AG04449 (cell line): ENCODE results near the gene NEU3.

ENCODE experiments used
- CTCF ChIA-PET: fragments of 350-600 bp; formaldehyde crosslinking; extraction: SDS; loops from one replicate; lab custom pipeline; 2021; ENCODE audit warnings: antibody characterized with exemption; lab: Yijun Ruan, JAX
- POLR2A ChIA-PET: fragments of 400-600, 350-600 bp; formaldehyde crosslinking; extraction: SDS; loops from one replicate; lab custom pipeline; 2020; ENCODE audit warnings: antibody characterized with exemption, inconsistent platforms; lab: Yijun Ruan, JAX
- DNase-seq: peaks from one replicate; pipeline ENCODE4 v3.0.0-alpha.2; 2010; ENCODE audit warnings: low read depth, low spot score
- H3K4me3 ChIP-seq: 2 replicates; pipeline ENCODE4 v1.5.1; 2011; ENCODE audit warnings: low read depth, mild to moderate bottlenecking, control low read depth, low read length
- TF ChIP-seq, protein P1 (sequence below): IDR thresholded peaks from one replicate; pipeline ENCODE4 v1.5.1; 2011; ENCODE audit warnings: mild to moderate bottlenecking, moderate library complexity, low read length, control low read depth, inconsistent platforms; ENCODE audit not compliant: insufficient read depth; ENCODE audit errors: missing control alignments

The NEU3 gene

GRCh38 chr11:75028724-75029123, 40.0 kb downstream of the NEU3 start:
- ChIA-PET CTCF (interaction anchor here (1.3 to 18.2 kb wide), 5 partner anchors 8 to 216 kb away, joined by 3 to 416 read pairs (median 127); partner anchors contain the start of gene TPBGL), POLR2A (no interaction called here)
- H3K4me3 ChIP-seq: no peak overlapping the region
- TF ChIP-seq, protein P1, sequence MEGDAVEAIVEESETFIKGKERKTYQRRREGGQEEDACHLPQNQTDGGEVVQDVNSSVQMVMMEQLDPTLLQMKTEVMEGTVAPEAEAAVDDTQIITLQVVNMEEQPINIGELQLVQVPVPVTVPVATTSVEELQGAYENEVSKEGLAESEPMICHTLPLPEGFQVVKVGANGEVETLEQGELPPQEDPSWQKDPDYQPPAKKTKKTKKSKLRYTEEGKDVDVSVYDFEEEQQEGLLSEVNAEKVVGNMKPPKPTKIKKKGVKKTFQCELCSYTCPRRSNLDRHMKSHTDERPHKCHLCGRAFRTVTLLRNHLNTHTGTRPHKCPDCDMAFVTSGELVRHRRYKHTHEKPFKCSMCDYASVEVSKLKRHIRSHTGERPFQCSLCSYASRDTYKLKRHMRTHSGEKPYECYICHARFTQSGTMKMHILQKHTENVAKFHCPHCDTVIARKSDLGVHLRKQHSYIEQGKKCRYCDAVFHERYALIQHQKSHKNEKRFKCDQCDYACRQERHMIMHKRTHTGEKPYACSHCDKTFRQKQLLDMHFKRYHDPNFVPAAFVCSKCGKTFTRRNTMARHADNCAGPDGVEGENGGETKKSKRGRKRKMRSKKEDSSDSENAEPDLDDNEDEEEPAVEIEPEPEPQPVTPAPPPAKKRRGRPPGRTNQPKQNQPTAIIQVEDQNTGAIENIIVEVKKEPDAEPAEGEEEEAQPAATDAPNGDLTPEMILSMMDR: no peak
- DNase-seq: no peak

GRCh38 chr11:75029836-75030631, 41.3 kb downstream of the NEU3 start:
- TF ChIP-seq, protein P1: no peak
- DNase-seq: no peak
- ChIA-PET CTCF (interaction anchor here (0.6 to 18.2 kb wide), 10 partner anchors 8 to 215 kb away, joined by 3 to 416 read pairs (median 36); partner anchors contain the start of gene TPBGL), POLR2A (interaction anchor here (0.6 kb wide), 1 partner anchor 184 kb away, joined by 3 read pairs; no protein-coding TSS in a partner anchor)
- no peak overlapping the region for H3K4me3 ChIP-seq

DNA sequence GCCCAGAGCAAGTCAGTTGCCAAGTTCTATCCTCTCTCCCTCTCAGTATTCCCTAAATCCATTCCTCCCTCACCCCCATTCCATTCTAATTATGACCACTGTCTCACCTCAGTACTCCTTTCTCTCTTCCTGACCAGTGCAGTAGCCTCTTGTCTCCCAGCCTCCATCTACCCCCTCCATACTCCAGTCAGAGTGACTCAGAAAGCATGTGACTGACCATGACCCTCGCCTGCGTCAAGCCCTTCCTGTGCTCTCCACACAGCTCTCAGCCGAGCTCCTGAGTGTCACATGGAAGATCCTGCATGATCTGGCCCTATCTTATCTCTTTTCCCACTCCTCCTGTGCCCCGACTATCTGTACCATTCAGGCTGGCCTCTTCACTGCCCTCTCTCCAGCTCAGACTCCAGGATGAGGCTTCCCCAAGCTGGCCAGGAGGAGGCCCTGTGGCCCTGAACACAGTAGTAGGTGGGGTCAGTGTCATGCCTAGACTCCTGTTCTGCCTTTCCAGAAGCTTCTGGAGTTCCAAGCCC, 42.6 kb downstream of the NEU3 start:
- TF ChIP-seq, protein P1: no peak
- POLR2A ChIA-PET: interaction anchor here (0.6 kb wide), 1 partner anchor 183 kb away, joined by 3 read pairs; no protein-coding TSS in a partner anchor
- DNase-seq: peak; percentile 53
- H3K4me3 ChIP-seq: no peak overlapping the region
- CTCF ChIA-PET: interaction anchor here (0.5 to 18.2 kb wide), 29 partner anchors 9 to 545 kb away, joined by 3 to 416 read pairs (median 5); partner anchors contain the start of gene TPBGL

DNA sequence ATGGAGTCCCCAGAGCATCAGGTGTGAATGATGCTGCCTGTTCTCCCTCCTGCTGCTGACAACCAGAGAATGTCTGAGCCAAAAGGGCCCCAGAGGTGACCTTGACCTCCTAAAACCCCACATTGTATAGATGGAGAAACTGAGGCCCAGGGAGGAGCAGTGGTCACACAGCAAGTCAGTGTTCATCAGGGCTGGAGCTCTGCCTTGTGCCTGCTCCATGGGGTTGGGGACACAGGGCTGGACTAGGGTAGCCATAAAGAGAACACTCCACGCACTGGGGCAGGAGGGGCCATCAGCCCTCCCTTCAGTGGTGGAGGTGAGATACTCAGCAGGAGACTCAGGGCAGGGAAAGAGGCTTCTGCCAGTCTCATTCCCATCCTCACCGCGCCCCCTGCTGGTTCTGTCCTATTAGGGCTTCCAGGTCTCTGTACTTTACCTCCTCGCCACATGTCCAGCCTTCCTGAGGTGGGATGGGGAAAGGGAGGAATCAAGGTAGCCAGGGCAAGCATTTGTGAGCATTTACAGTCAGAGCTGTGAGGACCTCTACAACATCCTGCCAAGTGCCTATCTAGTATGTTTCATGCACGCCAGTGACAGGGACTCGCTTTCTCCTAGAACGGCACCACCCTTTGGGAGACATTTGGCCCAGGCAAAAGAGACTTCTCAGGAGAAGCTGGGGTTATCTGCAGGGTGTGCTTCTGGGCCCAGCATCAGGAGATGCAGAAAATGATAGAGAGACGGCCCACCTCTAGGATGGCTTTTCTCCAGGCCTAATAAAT, 43.2 kb downstream of the NEU3 start:
- POLR2A ChIA-PET: no interaction called here
- no peak for DNase-seq
- CTCF ChIA-PET: interaction anchor here (0.7 to 18.2 kb wide), 34 partner anchors 8 to 330 kb away, joined by 3 to 416 read pairs (median 5); partner anchors contain the start of gene TPBGL
- no peak overlapping the region for H3K4me3 ChIP-seq
- TF ChIP-seq, protein P1: peak; percentile 93

DNA sequence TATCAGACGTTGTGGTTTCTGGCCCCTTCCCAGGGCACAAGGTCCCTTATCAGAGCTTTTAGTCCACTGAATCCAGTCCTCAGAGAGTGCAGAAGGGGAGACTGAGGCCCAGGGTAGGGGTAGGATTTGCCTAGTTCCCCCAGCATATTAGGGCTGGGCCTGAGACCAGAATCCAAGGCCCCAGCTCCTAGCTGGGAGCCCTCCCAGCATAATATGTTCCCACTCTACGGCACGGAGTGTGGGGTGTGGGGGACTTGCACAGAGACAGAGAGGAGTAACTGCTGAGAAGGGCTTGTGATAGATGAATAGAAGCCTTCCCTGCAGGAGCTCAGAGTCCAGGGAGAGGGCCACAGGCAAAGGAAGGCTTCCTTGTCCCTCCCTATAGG, 43.8 kb downstream of the NEU3 start:
- CTCF ChIA-PET: interaction anchor here (0.7 to 18.2 kb wide), 24 partner anchors 10 to 331 kb away, joined by 3 to 416 read pairs (median 8); partner anchors contain the start of gene TPBGL
- TF ChIP-seq, protein P1: no peak
- DNase-seq: no peak
- no peak overlapping the region for H3K4me3 ChIP-seq
- POLR2A ChIA-PET: no interaction called here
